Measurements from ENCODE around the gene OR52W1.
"Not testable (repeated sequence)": the region's sequence is repeated elsewhere in the genome, so short reads cannot be mapped to it uniquely, and the experiment has no call there.

The OR52W1 gene

DNA sequence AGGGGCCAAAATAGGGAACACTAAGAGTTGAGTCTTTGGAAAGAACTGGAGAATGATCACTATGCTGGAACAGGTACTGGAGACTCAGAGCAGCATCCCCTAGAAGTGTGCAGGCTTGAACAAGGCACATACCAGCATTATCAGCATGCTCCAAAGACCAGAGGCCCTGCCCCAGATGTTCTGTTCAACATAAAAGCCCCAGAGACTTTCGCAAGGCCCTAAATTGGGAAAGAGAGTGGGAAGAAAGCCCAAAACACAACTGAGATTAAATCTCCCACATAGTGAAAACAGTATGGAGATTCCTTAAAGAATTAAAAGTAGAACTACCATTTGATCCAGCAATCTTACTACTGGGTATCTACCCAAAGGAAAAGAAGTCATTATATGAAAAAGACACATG, 49.2 kb downstream of the OR52W1 start:
- H3K4me3 ChIP-seq (replicated peaks; ENCODE audit: low read depth, low read length) = no peak overlapping the region
- DNase-seq (ENCODE audit: extremely low read depth, low read depth) = no peak
- TF ChIP-seq, protein P1, sequence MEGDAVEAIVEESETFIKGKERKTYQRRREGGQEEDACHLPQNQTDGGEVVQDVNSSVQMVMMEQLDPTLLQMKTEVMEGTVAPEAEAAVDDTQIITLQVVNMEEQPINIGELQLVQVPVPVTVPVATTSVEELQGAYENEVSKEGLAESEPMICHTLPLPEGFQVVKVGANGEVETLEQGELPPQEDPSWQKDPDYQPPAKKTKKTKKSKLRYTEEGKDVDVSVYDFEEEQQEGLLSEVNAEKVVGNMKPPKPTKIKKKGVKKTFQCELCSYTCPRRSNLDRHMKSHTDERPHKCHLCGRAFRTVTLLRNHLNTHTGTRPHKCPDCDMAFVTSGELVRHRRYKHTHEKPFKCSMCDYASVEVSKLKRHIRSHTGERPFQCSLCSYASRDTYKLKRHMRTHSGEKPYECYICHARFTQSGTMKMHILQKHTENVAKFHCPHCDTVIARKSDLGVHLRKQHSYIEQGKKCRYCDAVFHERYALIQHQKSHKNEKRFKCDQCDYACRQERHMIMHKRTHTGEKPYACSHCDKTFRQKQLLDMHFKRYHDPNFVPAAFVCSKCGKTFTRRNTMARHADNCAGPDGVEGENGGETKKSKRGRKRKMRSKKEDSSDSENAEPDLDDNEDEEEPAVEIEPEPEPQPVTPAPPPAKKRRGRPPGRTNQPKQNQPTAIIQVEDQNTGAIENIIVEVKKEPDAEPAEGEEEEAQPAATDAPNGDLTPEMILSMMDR (IDR thresholded peaks at IDR 0.05; ENCODE audit: low read depth, low read length, missing control alignments) = no peak

DNA sequence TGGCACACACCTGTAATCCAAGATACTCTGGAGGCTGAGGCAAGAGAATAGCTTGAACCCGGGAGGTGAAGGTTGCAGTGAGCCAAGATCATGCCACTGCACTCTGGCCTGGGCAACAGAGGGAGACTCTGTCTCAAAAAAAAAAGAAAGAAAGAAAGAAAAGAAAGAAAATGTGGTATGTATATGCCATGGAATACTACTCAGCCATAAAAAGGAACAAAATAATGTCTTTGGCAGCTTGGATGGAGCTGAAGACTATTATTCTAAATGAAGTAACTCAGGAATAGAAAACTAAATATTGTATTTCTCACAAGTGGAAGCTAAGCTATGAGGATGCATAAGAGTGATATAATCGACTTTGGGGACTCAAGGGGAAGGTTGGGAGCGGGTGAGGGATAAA, 49.9 kb downstream of the OR52W1 start:
- not testable (repeated sequence) for DNase-seq (ENCODE audit: extremely low read depth, low read depth); H3K4me3 ChIP-seq (replicated peaks; ENCODE audit: low read depth, low read length)

Data from HFF-Myc (cell line).